Ishikawa (cell line): Measurements from ENCODE around the gene MYCBP2.

ENCODE experiments used
- CEBPB ChIP-seq: IDR thresholded peaks from 2 replicates; pipeline ENCODE4 v1.6.1; 2012
- CREB1 ChIP-seq: IDR thresholded peaks from 2 replicates; pipeline ENCODE4 v1.6.1; 2012; ENCODE audit warnings: low read depth
- EGR1 ChIP-seq: IDR thresholded peaks from 2 replicates; pipeline ENCODE4 v1.6.1; 2012
- EP300 ChIP-seq: IDR thresholded peaks from 2 replicates; pipeline ENCODE4 v1.6.1; 2012; ENCODE audit warnings: borderline replicate concordance
- FOXM1 ChIP-seq: IDR thresholded peaks from 2 replicates; pipeline ENCODE4 v1.6.1; 2012; ENCODE audit warnings: low read depth, borderline replicate concordance
- NFIC ChIP-seq: IDR thresholded peaks from 2 replicates; pipeline ENCODE4 v1.6.1; 2012
- RAD21 ChIP-seq: IDR thresholded peaks from 2 replicates; pipeline ENCODE4 v1.6.1; 2012; ENCODE audit warnings: low read depth
- TAF1 ChIP-seq: IDR thresholded peaks from 2 replicates; pipeline ENCODE4 v1.6.1; 2012; ENCODE audit warnings: low read depth, mild to moderate bottlenecking
- TCF12 ChIP-seq: IDR thresholded peaks from 2 replicates; pipeline ENCODE4 v1.6.1; 2012; ENCODE audit warnings: low read depth
- TEAD4 ChIP-seq: IDR thresholded peaks from 2 replicates; pipeline ENCODE4 v1.6.1; 2012
- YY1 ChIP-seq: IDR thresholded peaks from 2 replicates; pipeline ENCODE4 v1.6.1; 2012; ENCODE audit warnings: low read depth
- ZBTB7A ChIP-seq: IDR thresholded peaks from 2 replicates; pipeline ENCODE4 v1.6.1; 2012; ENCODE audit warnings: low read depth
- TF ChIP-seq, protein P1 (sequence below): IDR thresholded peaks from 2 replicates; pipeline ENCODE4 v1.6.1; 2012
- TF ChIP-seq, protein P2 (sequence below): IDR thresholded peaks from 2 replicates; pipeline ENCODE4 v1.6.1; 2012; ENCODE audit warnings: low read depth, mild to moderate bottlenecking
- TF ChIP-seq, protein P3 (sequence below): IDR thresholded peaks from 2 replicates; pipeline ENCODE4 v1.6.1; 2012

MYCBP2 gene

DNA sequence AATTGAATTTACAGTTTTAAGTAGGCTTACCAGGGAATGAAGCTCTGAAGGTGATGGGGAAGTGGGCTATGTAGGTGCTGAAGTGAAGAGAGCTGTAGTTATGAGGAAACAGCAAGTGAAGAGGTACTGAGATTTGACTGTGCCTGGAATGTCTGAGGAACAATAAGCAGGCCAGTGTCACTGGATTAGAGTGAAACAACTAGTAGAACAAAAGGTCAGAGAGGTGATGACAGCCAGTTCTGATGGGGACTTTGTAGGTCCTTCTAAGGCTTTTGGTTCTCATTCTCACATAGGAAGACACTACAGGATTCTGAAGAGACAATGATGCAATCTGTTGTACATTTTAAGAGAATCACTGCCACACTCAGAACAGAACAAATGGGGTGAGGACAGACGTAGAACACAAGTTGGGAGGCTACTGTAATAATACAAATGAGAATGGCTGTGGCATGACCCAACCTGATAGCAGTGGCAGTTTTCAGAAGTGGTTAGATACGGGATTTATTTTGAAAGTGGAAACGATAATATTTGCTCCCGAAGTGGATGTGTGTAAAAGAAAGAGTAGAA, 130.8 kb downstream of the MYCBP2 start:
- TF ChIP-seq, protein P1, sequence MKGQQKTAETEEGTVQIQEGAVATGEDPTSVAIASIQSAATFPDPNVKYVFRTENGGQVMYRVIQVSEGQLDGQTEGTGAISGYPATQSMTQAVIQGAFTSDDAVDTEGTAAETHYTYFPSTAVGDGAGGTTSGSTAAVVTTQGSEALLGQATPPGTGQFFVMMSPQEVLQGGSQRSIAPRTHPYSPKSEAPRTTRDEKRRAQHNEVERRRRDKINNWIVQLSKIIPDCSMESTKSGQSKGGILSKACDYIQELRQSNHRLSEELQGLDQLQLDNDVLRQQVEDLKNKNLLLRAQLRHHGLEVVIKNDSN: no peak
- TF ChIP-seq YY1: no peak
- TF ChIP-seq TEAD4: no peak
- no peak for TF ChIP-seq NFIC
- TF ChIP-seq FOXM1: no peak
- no peak for TF ChIP-seq EP300
- TF ChIP-seq EGR1: no peak
- no peak for TF ChIP-seq TCF12
- TF ChIP-seq, protein P2, sequence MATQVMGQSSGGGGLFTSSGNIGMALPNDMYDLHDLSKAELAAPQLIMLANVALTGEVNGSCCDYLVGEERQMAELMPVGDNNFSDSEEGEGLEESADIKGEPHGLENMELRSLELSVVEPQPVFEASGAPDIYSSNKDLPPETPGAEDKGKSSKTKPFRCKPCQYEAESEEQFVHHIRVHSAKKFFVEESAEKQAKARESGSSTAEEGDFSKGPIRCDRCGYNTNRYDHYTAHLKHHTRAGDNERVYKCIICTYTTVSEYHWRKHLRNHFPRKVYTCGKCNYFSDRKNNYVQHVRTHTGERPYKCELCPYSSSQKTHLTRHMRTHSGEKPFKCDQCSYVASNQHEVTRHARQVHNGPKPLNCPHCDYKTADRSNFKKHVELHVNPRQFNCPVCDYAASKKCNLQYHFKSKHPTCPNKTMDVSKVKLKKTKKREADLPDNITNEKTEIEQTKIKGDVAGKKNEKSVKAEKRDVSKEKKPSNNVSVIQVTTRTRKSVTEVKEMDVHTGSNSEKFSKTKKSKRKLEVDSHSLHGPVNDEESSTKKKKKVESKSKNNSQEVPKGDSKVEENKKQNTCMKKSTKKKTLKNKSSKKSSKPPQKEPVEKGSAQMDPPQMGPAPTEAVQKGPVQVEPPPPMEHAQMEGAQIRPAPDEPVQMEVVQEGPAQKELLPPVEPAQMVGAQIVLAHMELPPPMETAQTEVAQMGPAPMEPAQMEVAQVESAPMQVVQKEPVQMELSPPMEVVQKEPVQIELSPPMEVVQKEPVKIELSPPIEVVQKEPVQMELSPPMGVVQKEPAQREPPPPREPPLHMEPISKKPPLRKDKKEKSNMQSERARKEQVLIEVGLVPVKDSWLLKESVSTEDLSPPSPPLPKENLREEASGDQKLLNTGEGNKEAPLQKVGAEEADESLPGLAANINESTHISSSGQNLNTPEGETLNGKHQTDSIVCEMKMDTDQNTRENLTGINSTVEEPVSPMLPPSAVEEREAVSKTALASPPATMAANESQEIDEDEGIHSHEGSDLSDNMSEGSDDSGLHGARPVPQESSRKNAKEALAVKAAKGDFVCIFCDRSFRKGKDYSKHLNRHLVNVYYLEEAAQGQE: no peak
- TF ChIP-seq CREB1: no peak
- TF ChIP-seq ZBTB7A: no peak
- TF ChIP-seq TAF1: no peak
- no peak for TF ChIP-seq CEBPB
- no peak for TF ChIP-seq RAD21
- TF ChIP-seq, protein P3, sequence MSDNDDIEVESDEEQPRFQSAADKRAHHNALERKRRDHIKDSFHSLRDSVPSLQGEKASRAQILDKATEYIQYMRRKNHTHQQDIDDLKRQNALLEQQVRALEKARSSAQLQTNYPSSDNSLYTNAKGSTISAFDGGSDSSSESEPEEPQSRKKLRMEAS: no peak

DNA sequence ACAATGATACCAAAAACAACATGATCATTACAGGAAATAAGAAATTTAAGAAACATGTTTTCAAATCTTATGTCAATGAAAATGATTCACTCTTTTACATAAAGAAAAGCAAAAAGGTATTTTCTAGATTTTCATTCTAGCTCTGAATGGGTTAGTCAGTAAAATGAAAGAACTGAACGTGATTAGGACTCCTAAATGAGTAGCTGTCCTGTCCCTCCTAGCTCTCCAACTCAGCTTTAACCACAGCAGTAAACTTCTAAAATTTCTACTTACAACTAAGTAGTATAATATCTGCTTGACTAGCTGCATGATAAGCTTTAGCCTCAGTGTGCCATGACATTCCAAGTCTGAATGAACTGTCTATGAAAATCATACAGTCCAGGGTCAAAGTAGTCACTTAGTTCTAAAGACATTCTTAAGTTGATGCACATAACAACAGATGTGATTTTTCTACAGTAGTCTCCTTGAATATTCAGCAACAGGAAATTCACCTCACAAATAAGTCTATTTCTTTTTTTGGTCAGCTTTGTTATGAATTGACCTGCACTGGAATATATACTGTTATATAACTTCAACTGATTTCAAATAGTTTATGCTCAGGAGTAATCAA, 136.4 kb downstream of the MYCBP2 start:
- no peak for TF ChIP-seq TAF1
- TF ChIP-seq, protein P3: no peak
- TF ChIP-seq NFIC: no peak
- no peak for TF ChIP-seq EGR1
- TF ChIP-seq EP300: no peak
- no peak for TF ChIP-seq ZBTB7A
- no peak for TF ChIP-seq CREB1
- no peak for TF ChIP-seq TEAD4
- TF ChIP-seq, protein P1: no peak
- TF ChIP-seq, protein P2: no peak
- TF ChIP-seq FOXM1: no peak
- TF ChIP-seq YY1: no peak
- no peak for TF ChIP-seq CEBPB
- no peak for TF ChIP-seq TCF12
- no peak for TF ChIP-seq RAD21

DNA sequence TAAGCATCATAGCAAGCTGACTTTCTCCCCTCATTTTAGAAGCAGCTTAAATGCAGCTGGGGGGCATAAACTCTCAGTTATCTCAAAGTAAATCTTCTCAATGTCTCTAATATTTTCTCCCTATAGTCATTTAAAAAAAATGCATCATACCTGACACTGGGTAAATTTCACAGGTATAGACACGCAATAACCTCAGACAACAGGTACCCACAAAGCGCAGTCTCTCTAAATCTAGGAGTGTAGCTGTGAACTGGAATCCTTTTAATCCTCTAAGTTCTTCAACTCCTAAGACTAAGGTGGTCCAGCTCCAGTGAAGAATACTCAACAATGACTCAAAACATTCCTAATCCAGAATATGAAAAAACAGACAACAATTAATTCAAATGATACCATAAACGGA, 141.2 kb downstream of the MYCBP2 start:
- TF ChIP-seq TEAD4: no peak
- no peak for TF ChIP-seq ZBTB7A
- no peak for TF ChIP-seq CREB1
- no peak for TF ChIP-seq FOXM1
- TF ChIP-seq, protein P1: no peak
- TF ChIP-seq EP300: no peak
- no peak for TF ChIP-seq TCF12
- TF ChIP-seq EGR1: no peak
- TF ChIP-seq, protein P2: no peak
- TF ChIP-seq NFIC: no peak
- TF ChIP-seq, protein P3: no peak
- no peak for TF ChIP-seq YY1
- TF ChIP-seq TAF1: no peak
- no peak for TF ChIP-seq CEBPB
- no peak for TF ChIP-seq RAD21
